Hematopoietic multipotent progenitor cell (in vitro differentiated cells): Measurements from ENCODE around the gene SOX5. TPM values are rescaled to one million over a fixed set of nuclear protein-coding genes. Genes with fewer than 3 reads are reported as not detected.
"Not testable (repeated sequence)": the region's sequence is repeated elsewhere in the genome, so short reads cannot be mapped to it uniquely, and the experiment has no call there.

Source experiments
- DNase-seq, 3 donors: peaks; one replicate each; pipeline ENCODE4 v3.0.0-alpha.2; 2011 to 2015; ENCODE audit warnings: low read depth in 2 of 3, low spot score in 2 of 3
- total RNA-seq: library from RNA; depleted of rRNA; stranded (reverse); fragments of >200 nt; gene quantifications from one replicate; pipeline ENCODE4 v1.2.3, GENCODE V29; 2012

SOX5 gene
- total RNA-seq, 1 donor: 0.27 TPM

- DNase-seq: not testable (repeated sequence)
These were observed 433.7 kb downstream of the SOX5 start for GRCh38 chr12:23515785-23516184.

GRCh38 chr12:23510484-23510883 is 439.0 kb downstream of the SOX5 start:
- DNase-seq: no peak

- not testable (repeated sequence) for DNase-seq
These were observed 439.6 kb downstream of the SOX5 start for GRCh38 chr12:23509832-23510231.

- not testable (repeated sequence) for DNase-seq
These were observed 441.7 kb downstream of the SOX5 start for GRCh38 chr12:23507785-23508184.

- DNase-seq: not testable (repeated sequence)
These were observed 443.7 kb downstream of the SOX5 start for GRCh38 chr12:23505736-23506135.

- no peak for DNase-seq
These were observed 444.6 kb downstream of the SOX5 start for GRCh38 chr12:23504641-23505399.

GRCh38 chr12:23504043-23504442 is 445.4 kb downstream of the SOX5 start:
- DNase-seq: no peak

GRCh38 chr12:23503544-23503943 is 445.9 kb downstream of the SOX5 start:
- no peak for DNase-seq

- no peak for DNase-seq
These were observed 447.2 kb downstream of the SOX5 start for GRCh38 chr12:23502259-23502658.

GRCh38 chr12:23495472-23495871 is 454.0 kb downstream of the SOX5 start:
- DNase-seq: no peak

- no peak for DNase-seq
These were observed 455.8 kb downstream of the SOX5 start for GRCh38 chr12:23493672-23494071.

GRCh38 chr12:23491029-23491428 is 458.4 kb downstream of the SOX5 start:
- not testable (repeated sequence) for DNase-seq

GRCh38 chr12:23488130-23488529 is 461.3 kb downstream of the SOX5 start:
- DNase-seq: no peak

GRCh38 chr12:23484238-23484637 is 465.2 kb downstream of the SOX5 start:
- no peak for DNase-seq

GRCh38 chr12:23482571-23482970 is 466.9 kb downstream of the SOX5 start:
- DNase-seq: no peak
